ENCODE measurements around the gene PRR19. TPM values are rescaled to one million over a fixed set of nuclear protein-coding genes. Genes with fewer than 3 reads are reported as not detected.
"Not testable (repeated sequence)": the region's sequence is repeated elsewhere in the genome, so short reads cannot be mapped to it uniquely, and the experiment has no call there.

The PRR19 gene
- total RNA-seq, 2 experiments from 2014 or later: 0.38 to 0.49 TPM

GRCh38 chr19:42254850-42255765, 46.8 kb upstream of the PRR19 start, which contains the start of gene ERF:
TSS of gene ERF (minus strand) at chr19:42255128. CDS start at chr19:42254999, 129 bp downstream.
- DNase-seq: peak; percentile 95
- H3K9me3 Mint-ChIP-seq: no peaks in the 10 kb centered on the region
- intact Hi-C loops (cut with micrococcal nuclease): loop anchor here (2.0 kb wide), 1 partner anchor 14 kb away; the partner anchor contains the start of gene CIC
- ChIA-PET CTCF (interaction anchor here (0.8 to 1.5 kb wide), 4 partner anchors 12 to 184 kb away, joined by 3 to 4 read pairs (median 4); no protein-coding TSS in a partner anchor), POLR2A (interaction anchor here (1.0 to 2.1 kb wide), 7 partner anchors 10 to 124 kb away, joined by 3 to 11 read pairs (median 3); no protein-coding TSS in a partner anchor)
- H3K27me3 Mint-ChIP-seq: peaks cover 5% of the 10 kb centered on the region
- H3K4me1 Mint-ChIP-seq (ENCODE audit: low read depth): peaks cover 27% of the 10 kb centered on the region
- H3K4me3 Mint-ChIP-seq: peak within 1 kb of the TSS; percentile 95
- ATAC-seq: peak; percentile 76
- TF ChIP-seq CTCF (IDR thresholded peaks at IDR 0.05): no peak
- peaks cover 18% of the 10 kb centered on the region for H3K36me3 Mint-ChIP-seq (ENCODE audit: low read depth)
- peak within 1 kb of the TSS; percentile 81 for H3K27ac Mint-ChIP-seq

- POLR2A ChIA-PET: interaction anchor here (1.0 to 2.1 kb wide), 8 partner anchors 11 to 125 kb away, joined by 3 to 11 read pairs (median 4); no protein-coding TSS in a partner anchor
- Mint-ChIP-seq H3K27ac (no peak overlapping the region), H3K27me3 (peaks cover 5% of the 10 kb centered on the region), H3K4me3 (peak overlapping the region; percentile 95), H3K9me3 (no peaks in the 10 kb centered on the region), H3K36me3 (ENCODE audit: low read depth) (peaks cover 17% of the 10 kb centered on the region), H3K4me1 (ENCODE audit: low read depth) (peaks cover 20% of the 10 kb centered on the region)
- intact Hi-C loops (cut with micrococcal nuclease): loop anchor here (2.0 kb wide), 1 partner anchor 13 kb away; the partner anchor contains the start of gene CIC
- CTCF ChIA-PET: interaction anchor here (0.8 to 1.5 kb wide), 4 partner anchors 11 to 183 kb away, joined by 3 to 4 read pairs (median 4); no protein-coding TSS in a partner anchor
- ATAC-seq: no peak
- no peak for DNase-seq
- TF ChIP-seq CTCF (IDR thresholded peaks at IDR 0.05): no peak
Measured at GRCh38 chr19:42255766-42256745, 45.9 kb upstream of the PRR19 start.

- H3K9me3 Mint-ChIP-seq; H3K27me3 Mint-ChIP-seq; H3K27ac Mint-ChIP-seq; intact Hi-C loops (cut with micrococcal nuclease); ATAC-seq; DNase-seq; H3K36me3 Mint-ChIP-seq (ENCODE audit: low read depth); H3K4me3 Mint-ChIP-seq: not testable (repeated sequence)
- ChIA-PET CTCF (interaction anchor here (0.8 kb wide), 1 partner anchor 22 kb away, joined by 5 read pairs; no protein-coding TSS in a partner anchor), POLR2A (interaction anchor here (1.0 to 1.4 kb wide), 2 partner anchors 9 to 12 kb away, joined by 4 read pairs; no protein-coding TSS in a partner anchor)
- H3K4me1 Mint-ChIP-seq (ENCODE audit: low read depth): peaks cover 11% of the 10 kb centered on the region
Measured at GRCh38 chr19:42257842-42258241, 44.1 kb upstream of the PRR19 start.

GRCh38 chr19:42261763-42262162, 40.2 kb upstream of the PRR19 start:
- CTCF ChIA-PET: interaction anchor here (0.8 to 1.8 kb wide), 3 partner anchors 18 to 129 kb away, joined by 3 to 9 read pairs (median 4); no protein-coding TSS in a partner anchor
- Mint-ChIP-seq H3K9me3 (no peaks in the 10 kb centered on the region), H3K36me3 (ENCODE audit: low read depth) (no peaks in the 10 kb centered on the region), H3K27ac (no peak overlapping the region), H3K4me1 (ENCODE audit: low read depth) (peaks cover 4% of the 10 kb centered on the region), H3K4me3 (no peak overlapping the region), H3K27me3 (peaks cover under 1% of the 10 kb centered on the region)
- DNase-seq (no peak), ATAC-seq (peak; percentile 84)
- POLR2A ChIA-PET: interaction anchor here (0.9 to 1.0 kb wide), 2 partner anchors 17 to 18 kb away, joined by 3 read pairs; no protein-coding TSS in a partner anchor
- TF ChIP-seq CTCF (IDR thresholded peaks at IDR 0.05): no peak
- intact Hi-C loops (cut with micrococcal nuclease): no loop called here

- DNase-seq; H3K27ac Mint-ChIP-seq; H3K4me3 Mint-ChIP-seq; H3K36me3 Mint-ChIP-seq (ENCODE audit: low read depth); H3K9me3 Mint-ChIP-seq; intact Hi-C loops (cut with micrococcal nuclease); H3K27me3 Mint-ChIP-seq; CTCF ChIA-PET; ATAC-seq: not testable (repeated sequence)
- POLR2A ChIA-PET: interaction anchor here (1.4 kb wide), 1 partner anchor 14 kb away, joined by 5 read pairs; no protein-coding TSS in a partner anchor
- H3K4me1 Mint-ChIP-seq (ENCODE audit: low read depth): peaks cover 25% of the 10 kb centered on the region
Measured at GRCh38 chr19:42266105-42266504, 35.8 kb upstream of the PRR19 start.

- H3K4me3 Mint-ChIP-seq; H3K27ac Mint-ChIP-seq; ATAC-seq; H3K27me3 Mint-ChIP-seq; H3K9me3 Mint-ChIP-seq; H3K36me3 Mint-ChIP-seq (ENCODE audit: low read depth); DNase-seq; intact Hi-C loops (cut with micrococcal nuclease): not testable (repeated sequence)
- peaks cover 28% of the 10 kb centered on the region for H3K4me1 Mint-ChIP-seq (ENCODE audit: low read depth)
- ChIA-PET POLR2A (interaction anchor here (0.9 to 1.4 kb wide), 6 partner anchors 9 to 35 kb away, joined by 3 to 11 read pairs (median 4); partner anchors contain the start of genes ERF, PAFAH1B3 and PRR19), CTCF (interaction anchor here (0.6 to 1.3 kb wide), 4 partner anchors 11 to 185 kb away, joined by 3 to 4 read pairs (median 3); no protein-coding TSS in a partner anchor)
Measured at GRCh38 chr19:42266928-42267603, 34.9 kb upstream of the PRR19 start.
